Endothelial cell of umbilical vein (primary cell): ENCODE data around the gene GRID2. TPM values are rescaled to one million over a fixed set of nuclear protein-coding genes. Genes with fewer than 3 reads are reported as not detected.

Source experiments
- BruUV-seq: library from RNA; stranded (reverse); fragments of 400-500 nt; replicated peaks from 2 replicates; lab custom pipeline; 2021; lab: Mats Ljungman, UMichigan
- CTCF ChIA-PET: fragments of 300-600, 350-600 bp; sonication (Branson Sonifier 250); formaldehyde crosslinking; loops from one replicate; lab custom pipeline; 2021; ENCODE audit warnings: antibody characterized with exemption, inconsistent platforms; lab: Charles Lee
- POLR2A ChIA-PET: fragments of 300-600, 350-600 bp; sonication (Branson Sonifier 250); formaldehyde crosslinking; loops from one replicate; lab custom pipeline; 2021; ENCODE audit warnings: antibody characterized with exemption, inconsistent platforms; lab: Charles Lee
- DNase-seq: peaks from one replicate; pipeline ENCODE4 v3.0.0-alpha.2; 2011; ENCODE audit warnings: low read depth, low spot score
- FAIRE-seq: peaks from 2 replicates; lab custom pipeline; 2011; peaks lifted over from hg19 to GRCh38; lab: Jason Lieb, UNC
- H2AFZ ChIP-seq: 2 replicates; pipeline ENCODE4 v1.6.0; 2012; ENCODE audit warnings: low read depth, low read length, control low read depth, inconsistent platforms
- H3K27ac ChIP-seq: 2 replicates; pipeline ENCODE4 v1.5.1; 2011; ENCODE audit warnings: low read depth, mild to moderate bottlenecking, control low read depth, low read length, moderate library complexity; ENCODE audit not compliant: insufficient read depth
- H3K27me3 ChIP-seq, 2 experiments: 2 replicates each; pipeline versions ENCODE4 v1.6.0 to v1.6.1; 2011; ENCODE audit warnings: low read length in 2 of 2, mixed read lengths in 1 of 2; ENCODE audit not compliant: control insufficient read depth in 2 of 2, insufficient read depth in 2 of 2
- H3K36me3 ChIP-seq, 2 experiments: 2 replicates in 1 of 2; 3 replicates in 1 of 2; pipeline ENCODE4 v1.5.1; 2011; ENCODE audit warnings: low read length in 2 of 2, mild to moderate bottlenecking in 1 of 2, moderate library complexity in 1 of 2; ENCODE audit not compliant: control insufficient read depth in 2 of 2, insufficient read depth in 2 of 2; ENCODE audit errors: extremely low read depth in 1 of 2
- H3K4me1 ChIP-seq: 3 replicates; pipeline ENCODE4 v1.5.1; 2011; ENCODE audit warnings: mild to moderate bottlenecking, low read length; ENCODE audit not compliant: control insufficient read depth, insufficient read depth; ENCODE audit errors: extremely low read depth
- H3K4me2 ChIP-seq: 2 replicates; pipeline ENCODE4 v1.6.1; 2011; ENCODE audit warnings: low read length, control low read depth, mixed read lengths; ENCODE audit not compliant: insufficient read depth
- H3K4me3 ChIP-seq, 3 experiments: fragments of 200-600 bp in 1 of 3; sonication (generic), shearing (Covaris generic) in 1 of 3; replicated peaks in 1 of 3; 2 replicates each; pipeline ENCODE4 v1.5.1; 2011 to 2016; ENCODE audit warnings: control low read depth in 3 of 3, low read length in 3 of 3, mild to moderate bottlenecking in 2 of 3, inconsistent platforms in 1 of 3, low read depth in 1 of 3, moderate library complexity in 1 of 3; ENCODE audit not compliant: insufficient read depth in 1 of 3
- H3K79me2 ChIP-seq: 2 replicates; pipeline ENCODE4 v1.6.0; 2012; ENCODE audit warnings: low read length, inconsistent platforms; ENCODE audit not compliant: control insufficient read depth, insufficient read depth
- H3K9ac ChIP-seq: replicated peaks from 2 replicates; pipeline ENCODE3; 2011; ENCODE audit warnings: low read length, control low read depth; ENCODE audit not compliant: insufficient read depth; ENCODE audit errors: extremely low read depth
- H3K9me1 ChIP-seq: replicated peaks from 3 replicates; pipeline ENCODE4 v1.6.0; 2011; ENCODE audit warnings: mild to moderate bottlenecking, low read length; ENCODE audit not compliant: control insufficient read depth, insufficient read depth; ENCODE audit errors: extremely low read depth
- H3K9me3 ChIP-seq: replicated peaks from 2 replicates; pipeline ENCODE4 v1.5.1; 2012; ENCODE audit warnings: low read length, inconsistent platforms; ENCODE audit not compliant: control insufficient read depth, insufficient read depth
- H4K20me1 ChIP-seq: replicated peaks from 2 replicates; pipeline ENCODE3; 2011; ENCODE audit warnings: mild to moderate bottlenecking, low read length; ENCODE audit not compliant: control insufficient read depth, insufficient read depth; ENCODE audit errors: extremely low read depth
- EZH2 ChIP-seq: IDR thresholded peaks from 2 replicates; pipeline ENCODE4 v1.6.1; 2012; ENCODE audit warnings: borderline replicate concordance, low read depth, mild to moderate bottlenecking, moderate library complexity, low read length, inconsistent platforms; ENCODE audit not compliant: severe bottlenecking
- FOS ChIP-seq: IDR thresholded peaks from 2 replicates; pipeline ENCODE4 v1.6.1; 2011; ENCODE audit warnings: mild to moderate bottlenecking, low read length, moderate library complexity, borderline replicate concordance; ENCODE audit not compliant: insufficient read depth
- GATA2 ChIP-seq: IDR thresholded peaks from 2 replicates; pipeline ENCODE4 v1.7.0; 2011; ENCODE audit warnings: low read depth, mild to moderate bottlenecking, moderate library complexity, mixed read lengths, low read length; ENCODE audit not compliant: insufficient read length, insufficient read depth
- JUN ChIP-seq: IDR thresholded peaks from 2 replicates; pipeline ENCODE4 v1.6.1; 2011; ENCODE audit warnings: borderline replicate concordance, low read depth; ENCODE audit not compliant: insufficient read length, insufficient read depth
- MYC ChIP-seq: IDR thresholded peaks from one replicate; pipeline ENCODE4 v1.6.1; 2011; ENCODE audit warnings: mild to moderate bottlenecking, low read depth, low read length
- POLR2A ChIP-seq: IDR thresholded peaks from 2 replicates; pipeline ENCODE4 v1.6.1; 2012; ENCODE audit warnings: low read depth, mild to moderate bottlenecking, control low read depth, low read length
- POLR2AphosphoS5 ChIP-seq: IDR thresholded peaks from 2 replicates; pipeline ENCODE4 v1.6.1; 2012; ENCODE audit warnings: low read depth, mild to moderate bottlenecking, control low read depth, low read length, moderate library complexity; ENCODE audit not compliant: insufficient read depth
- dilution Hi-C: fragments of 300-500 bp; cut with MboI; formaldehyde crosslinking; loops from one replicate; pipeline ENCODE4 v1.15.0; 2019; ENCODE audit warnings: low sequenced_read_pairs; ENCODE audit not compliant: extremely low pct_ligation_motif_present
- intact Hi-C: fragments of 100-400 bp; cut with micrococcal nuclease; formaldehyde crosslinking; loops from one replicate; pipeline ENCODE4 v1.10.0; 2022
- polyA plus RNA-seq, 4 experiments: library from polyadenylated mRNA; depleted of rRNA in 3 of 4; stranded (reverse) in 3 of 4; unstranded in 1 of 4; fragments of >200 nt; gene quantifications; 2 replicates each; pipeline versions ENCODE4 v1.2.1 to v1.2.3, GENCODE V29; 2011 to 2012; ENCODE audit warnings: missing spikeins in 1 of 4
- total RNA-seq: library from RNA; stranded (reverse); gene quantifications from 2 replicates; pipeline ENCODE4 v1.2.3, GENCODE V29; 2021
- TF ChIP-seq, protein P1 (sequence below): IDR thresholded peaks from 2 replicates; pipeline ENCODE4 v1.6.1; 2011; ENCODE audit not compliant: insufficient read depth, insufficient read length
- TF ChIP-seq, protein P2 (sequence below), 2 donors: IDR thresholded peaks; 1 replicate in 1 of 2; 2 replicates in 1 of 2; pipeline ENCODE4 v1.5.1; 2011; ENCODE audit warnings: low read length in 2 of 2, mild to moderate bottlenecking in 2 of 2, moderate library complexity in 2 of 2, control low read depth in 1 of 2, inconsistent platforms in 1 of 2, low read depth in 1 of 2; ENCODE audit not compliant: insufficient read depth in 1 of 2; ENCODE audit errors: extremely low read depth in 1 of 2

Gene GRID2
- total and polyA plus RNA-seq, 2 donors (not counting 3 experiments of a cell fraction or from before 2014, with no cell fraction given), result not detected

DNA sequence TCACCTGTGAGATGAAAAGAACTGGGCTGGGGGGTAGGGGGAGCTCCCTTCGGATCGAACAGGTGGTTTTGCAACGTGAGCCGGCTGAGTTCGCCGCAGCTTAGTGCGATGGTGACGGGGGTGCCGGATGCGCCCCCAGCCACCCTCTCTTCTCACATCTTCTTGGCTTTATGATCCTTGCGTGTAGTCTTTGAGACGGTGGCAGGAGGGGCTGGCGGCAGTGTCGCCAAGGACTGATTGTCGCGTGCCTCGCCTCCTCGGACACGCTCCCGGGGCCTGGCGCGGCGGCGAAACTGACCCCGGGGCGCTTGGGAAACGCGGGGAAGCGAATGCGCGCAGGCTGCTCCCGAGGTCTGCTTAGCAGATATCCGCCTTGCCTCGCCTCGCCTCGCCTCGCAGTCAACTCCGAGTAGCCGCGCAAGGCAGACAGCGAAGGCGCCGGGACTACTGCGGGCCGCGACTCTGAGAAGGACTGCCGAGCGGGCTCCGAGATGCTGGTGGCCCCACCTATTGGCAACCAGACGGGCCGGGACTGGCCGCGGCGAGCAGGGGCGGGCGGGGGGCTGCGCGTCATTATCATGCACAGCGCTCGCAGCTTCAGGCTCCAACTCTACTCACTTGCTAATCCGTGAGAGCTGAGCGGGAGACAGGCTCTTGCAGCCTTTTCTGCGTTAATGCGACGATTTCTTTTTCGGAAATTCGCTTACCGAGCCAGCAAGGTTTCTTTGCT lies 1.5 kb downstream of the GRID2 start:
- CTCF ChIA-PET, result interaction anchor here (1.4 kb wide), 1 partner anchor 1886 kb away, joined by 3 read pairs; no protein-coding TSS in a partner anchor
- no peak for TF ChIP-seq GATA2
- TF ChIP-seq POLR2A, result no peak
- TF ChIP-seq, protein P1, sequence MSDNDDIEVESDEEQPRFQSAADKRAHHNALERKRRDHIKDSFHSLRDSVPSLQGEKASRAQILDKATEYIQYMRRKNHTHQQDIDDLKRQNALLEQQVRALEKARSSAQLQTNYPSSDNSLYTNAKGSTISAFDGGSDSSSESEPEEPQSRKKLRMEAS, result no peak
- TF ChIP-seq, protein P2, sequence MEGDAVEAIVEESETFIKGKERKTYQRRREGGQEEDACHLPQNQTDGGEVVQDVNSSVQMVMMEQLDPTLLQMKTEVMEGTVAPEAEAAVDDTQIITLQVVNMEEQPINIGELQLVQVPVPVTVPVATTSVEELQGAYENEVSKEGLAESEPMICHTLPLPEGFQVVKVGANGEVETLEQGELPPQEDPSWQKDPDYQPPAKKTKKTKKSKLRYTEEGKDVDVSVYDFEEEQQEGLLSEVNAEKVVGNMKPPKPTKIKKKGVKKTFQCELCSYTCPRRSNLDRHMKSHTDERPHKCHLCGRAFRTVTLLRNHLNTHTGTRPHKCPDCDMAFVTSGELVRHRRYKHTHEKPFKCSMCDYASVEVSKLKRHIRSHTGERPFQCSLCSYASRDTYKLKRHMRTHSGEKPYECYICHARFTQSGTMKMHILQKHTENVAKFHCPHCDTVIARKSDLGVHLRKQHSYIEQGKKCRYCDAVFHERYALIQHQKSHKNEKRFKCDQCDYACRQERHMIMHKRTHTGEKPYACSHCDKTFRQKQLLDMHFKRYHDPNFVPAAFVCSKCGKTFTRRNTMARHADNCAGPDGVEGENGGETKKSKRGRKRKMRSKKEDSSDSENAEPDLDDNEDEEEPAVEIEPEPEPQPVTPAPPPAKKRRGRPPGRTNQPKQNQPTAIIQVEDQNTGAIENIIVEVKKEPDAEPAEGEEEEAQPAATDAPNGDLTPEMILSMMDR (IDR thresholded peaks at IDR 0.05; ENCODE audit: extremely low read depth in 1 of 2, insufficient read depth in 1 of 2, low read depth in 1 of 2, low read length in 2 of 2), result no peak
- no peak for TF ChIP-seq FOS
- TF ChIP-seq POLR2AphosphoS5, result no peak
- no peak for TF ChIP-seq MYC
- TF ChIP-seq EZH2, result peak; percentile 17
- no peak for TF ChIP-seq JUN
- dilution Hi-C loops, result no loop called here
- BruUV-seq, result no TSS peak
- H4K20me1 ChIP-seq, result no peaks in the 10 kb centered on the region
- no peaks in the 10 kb centered on the region for H3K79me2 ChIP-seq
- intact Hi-C loops, result no loop called here
- no peak overlapping the region for H3K9ac ChIP-seq
- H3K27ac ChIP-seq, result no peak overlapping the region
- peaks cover 13% of the 10 kb centered on the region for H3K4me1 ChIP-seq
- peak; percentile 67 for DNase-seq
- H3K4me3 ChIP-seq, result peak overlapping the region; percentile 29 to 50 (median 36)
- H3K9me1 ChIP-seq, result no peaks in the 10 kb centered on the region
- H3K27me3 ChIP-seq, result peaks cover 29 to 62% of the 10 kb centered on the region in 2 experiments
- POLR2A ChIA-PET, result no interaction called here
- H3K9me3 ChIP-seq, result no peaks in the 10 kb centered on the region
- H3K4me2 ChIP-seq, result peak overlapping the region; percentile 78
- FAIRE-seq, result peak; percentile 84
- peak overlapping the region; percentile 91 for H2AFZ ChIP-seq
- no peaks in the 10 kb centered on the region for H3K36me3 ChIP-seq
